GM12872 (cell line): ENCODE measurements around the gene TLX2.

Experiments used
- CTCF ChIP-seq: IDR thresholded peaks from 3 replicates; pipeline ENCODE4 v1.5.1; 2011; ENCODE audit warnings: low read depth, mild to moderate bottlenecking, low read length, moderate library complexity; ENCODE audit not compliant: insufficient read depth

The TLX2 gene

DNA sequence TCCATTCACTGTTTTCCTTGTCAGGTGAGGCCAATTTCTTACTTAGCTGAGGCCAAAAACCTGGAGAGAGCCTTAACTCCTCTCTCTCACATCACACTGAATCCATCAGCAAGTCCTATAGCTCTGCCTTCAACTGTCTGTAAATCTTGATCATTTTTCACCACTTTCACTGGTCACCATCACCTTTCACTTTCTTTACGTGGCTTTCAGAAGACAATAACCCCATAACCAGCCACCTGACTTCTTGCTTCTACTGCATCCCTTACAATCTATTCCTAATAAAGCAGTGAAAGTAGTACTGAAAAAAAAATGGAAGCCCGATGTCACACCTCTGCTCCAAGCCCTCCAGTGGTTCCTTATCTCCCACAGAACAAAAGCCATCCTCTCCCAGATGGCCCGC lies 31.8 kb downstream of the TLX2 start:
- TF ChIP-seq CTCF = no peak

DNA sequence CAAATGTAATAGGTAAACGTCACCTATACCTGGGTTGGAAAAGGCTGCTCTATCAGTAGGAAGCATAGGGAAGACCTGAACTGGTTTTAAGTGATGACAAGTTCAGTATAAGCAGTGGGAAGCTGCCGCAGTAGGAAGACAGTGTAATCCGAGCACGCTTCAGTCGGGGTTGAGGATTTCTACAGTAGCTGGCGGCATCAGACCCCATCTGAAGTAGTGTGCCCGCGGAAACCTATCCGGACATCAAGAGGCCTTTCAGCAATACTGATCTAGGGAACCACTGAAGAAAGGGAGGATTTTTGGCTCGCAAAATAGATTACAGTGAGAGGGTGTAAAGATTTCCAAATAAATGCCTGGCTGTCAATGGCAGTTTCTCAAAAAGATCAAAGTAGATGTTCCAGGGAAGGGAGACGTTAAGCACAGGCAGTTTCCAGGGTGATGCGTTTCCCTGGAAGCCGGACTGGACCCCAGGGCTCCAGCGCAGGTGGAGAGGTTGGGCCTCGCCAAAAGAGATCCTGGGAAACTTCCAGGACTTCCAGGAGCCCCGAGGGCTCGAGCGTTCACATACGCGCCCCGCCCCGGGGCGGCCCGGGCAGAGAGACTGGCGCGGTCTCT lies 34.1 kb downstream of the TLX2 start:
- TF ChIP-seq CTCF = no peak

GRCh38 chr2:74548900-74549826 lies 34.9 kb downstream of the TLX2 start:
- no peak for TF ChIP-seq CTCF

GRCh38 chr2:74550231-74550630 lies 36.0 kb downstream of the TLX2 start:
- TF ChIP-seq CTCF = no peak

GRCh38 chr2:74551530-74551929 lies 37.3 kb downstream of the TLX2 start:
- no peak for TF ChIP-seq CTCF

DNA sequence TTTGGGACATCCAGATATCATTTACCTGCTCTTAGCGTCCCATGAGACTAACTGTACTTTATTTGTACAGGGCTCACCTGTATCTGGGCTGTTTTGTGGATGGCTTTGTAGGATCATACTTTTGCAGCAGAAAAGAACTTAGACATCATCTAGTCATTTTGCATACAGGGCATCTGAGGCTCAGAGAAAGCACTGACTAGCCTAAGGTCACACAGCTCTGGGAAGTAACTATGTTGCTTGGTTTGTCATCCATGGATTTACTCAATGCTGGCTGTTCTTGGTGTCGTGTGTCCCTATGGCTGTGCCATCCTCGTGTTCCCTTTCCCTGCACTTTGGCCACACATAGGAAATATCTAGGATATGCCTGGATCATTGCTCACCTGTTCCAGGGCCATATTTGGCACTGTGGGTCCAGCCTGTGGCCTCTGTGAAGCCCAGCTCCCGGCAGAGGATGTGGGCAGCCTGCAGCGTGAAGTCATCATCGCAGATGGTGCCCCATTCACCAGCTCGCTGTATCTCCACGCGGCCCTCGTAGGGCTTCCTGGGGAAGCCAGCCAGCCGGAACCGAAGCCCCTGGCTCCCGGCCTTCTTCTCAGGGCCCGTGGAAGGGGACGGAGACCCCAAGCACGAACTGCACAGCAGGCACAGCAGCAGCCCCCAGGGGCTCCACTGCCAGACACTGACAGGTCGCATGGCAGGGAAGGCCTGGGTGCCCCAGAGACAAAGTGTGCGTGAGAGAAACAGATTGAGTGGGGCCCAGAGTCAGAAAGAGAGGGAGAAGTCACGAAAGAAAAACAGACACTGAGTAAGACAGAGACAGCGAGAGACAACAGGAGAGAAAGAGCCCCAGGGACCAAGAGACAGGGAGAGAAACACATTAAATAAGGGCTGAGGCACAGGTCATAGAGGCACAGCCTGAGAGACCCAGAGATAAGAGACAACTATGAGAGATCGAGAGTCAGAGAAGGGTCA lies 38.0 kb downstream of the TLX2 start:
- TF ChIP-seq CTCF = no peak
